Measurements from ENCODE around the gene NEGR1. TPM values are rescaled to one million over a fixed set of nuclear protein-coding genes. Genes with fewer than 3 reads are reported as not detected.

Gene NEGR1
- total and polyA plus RNA-seq, 4 donors: 0.08 to 0.14 (median 0.12) TPM; not detected in 1

GRCh38 chr1:71448444-71448843 is 833.9 kb downstream of the NEGR1 start:
- H3K27me3 ChIP-seq (ENCODE audit: control insufficient read depth in 4 of 4, insufficient read depth in 4 of 4, low read length in 3 of 4): no peaks in the 10 kb centered on the region
- 67% methylated on average over 8 of the region's 8 CpGs for WGBS

GRCh38 chr1:71438626-71439025 is 843.7 kb downstream of the NEGR1 start:
- Histone ChIP-seq H3K4me1 (ENCODE audit: control insufficient read depth in 4 of 4, insufficient read depth in 4 of 4, low read length in 3 of 4) (no peaks in the 10 kb centered on the region), H3K9ac (ENCODE audit: low read depth in 1 of 2, low read length in 2 of 2) (no peak overlapping the region), H3K27me3 (ENCODE audit: control insufficient read depth in 4 of 4, insufficient read depth in 4 of 4, low read length in 3 of 4) (no peaks in the 10 kb centered on the region), H3K4me3 (ENCODE audit: low read depth in 1 of 3, low read length in 3 of 3) (no peak overlapping the region), H3K27ac (ENCODE audit: low read depth in 1 of 2, low read length in 2 of 2) (no peak overlapping the region), H3K9me3 (ENCODE audit: control insufficient read depth in 4 of 4, low read length in 3 of 4) (no peaks in the 10 kb centered on the region), H3K36me3 (ENCODE audit: control insufficient read depth in 4 of 4, insufficient read depth in 3 of 4, low read depth in 1 of 4, low read length in 3 of 4) (no peaks in the 10 kb centered on the region)
- TF ChIP-seq FOXA1 (IDR thresholded peaks at IDR 0.05) (no peak), NR2F2 (IDR thresholded peaks at IDR 0.05) (no peak), JUND (IDR thresholded peaks at IDR 0.05) (no peak), MAX (IDR thresholded peaks at IDR 0.05) (no peak), YY1 (IDR thresholded peaks at IDR 0.05) (no peak)
- 70% methylated on average over 2 of the region's 2 CpGs for WGBS
- no peak for DNase-seq (ENCODE audit: low spot score)

More at GRCh38 chr1:71448444-71448843, 833.9 kb downstream of the NEGR1 start:
- no peaks in the 10 kb centered on the region for H3K9me3 ChIP-seq (ENCODE audit: control insufficient read depth in 4 of 4, low read length in 3 of 4)
- no peaks in the 10 kb centered on the region for H3K4me1 ChIP-seq (ENCODE audit: control insufficient read depth in 4 of 4, insufficient read depth in 4 of 4, low read length in 3 of 4)
- H3K27ac ChIP-seq (ENCODE audit: low read depth in 1 of 2, low read length in 2 of 2): no peak overlapping the region
- H3K4me3 ChIP-seq (ENCODE audit: low read depth in 1 of 3, low read length in 3 of 3): no peak overlapping the region
- no peak for TF ChIP-seq FOXA1 (IDR thresholded peaks at IDR 0.05)
- no peak for TF ChIP-seq TAF1 (conservative IDR thresholded peaks at IDR 0.05)
- TF ChIP-seq ZBTB33 (IDR thresholded peaks at IDR 0.05): no peak
- TF ChIP-seq EGR1 (IDR thresholded peaks at IDR 0.05; ENCODE audit: low read depth in 2 of 2): no peak
- no peak for TF ChIP-seq JUND (IDR thresholded peaks at IDR 0.05)
- no peak for DNase-seq (ENCODE audit: low spot score)
- H3K9ac ChIP-seq (ENCODE audit: low read depth in 1 of 2, low read length in 2 of 2): no peak overlapping the region
- H3K36me3 ChIP-seq (ENCODE audit: control insufficient read depth in 4 of 4, insufficient read depth in 3 of 4, low read depth in 1 of 4, low read length in 3 of 4): no peaks in the 10 kb centered on the region

GRCh38 chr1:71435951-71436350 is 846.4 kb downstream of the NEGR1 start:
- no peak for TF ChIP-seq HNF4A (conservative IDR thresholded peaks at IDR 0.05)
- no peak overlapping the region for H3K27ac ChIP-seq (ENCODE audit: low read depth in 1 of 2, low read length in 2 of 2)
- H3K9ac ChIP-seq (ENCODE audit: low read depth in 1 of 2, low read length in 2 of 2): no peak overlapping the region
- DNase-seq (ENCODE audit: low spot score): no peak
- H3K9me3 ChIP-seq (ENCODE audit: control insufficient read depth in 4 of 4, low read length in 3 of 4): no peaks in the 10 kb centered on the region
- no peaks in the 10 kb centered on the region for H3K36me3 ChIP-seq (ENCODE audit: control insufficient read depth in 4 of 4, insufficient read depth in 3 of 4, low read depth in 1 of 4, low read length in 3 of 4)
- no peaks in the 10 kb centered on the region for H3K4me1 ChIP-seq (ENCODE audit: control insufficient read depth in 4 of 4, insufficient read depth in 4 of 4, low read length in 3 of 4)
- H3K4me3 ChIP-seq (ENCODE audit: low read depth in 1 of 3, low read length in 3 of 3): no peak overlapping the region
- no peaks in the 10 kb centered on the region for H3K27me3 ChIP-seq (ENCODE audit: control insufficient read depth in 4 of 4, insufficient read depth in 4 of 4, low read length in 3 of 4)

- no peak overlapping the region for H3K27ac ChIP-seq (ENCODE audit: low read depth in 1 of 2, low read length in 2 of 2)
- 71% methylated on average over 1 of the region's 1 CpG for WGBS
- H3K27me3 ChIP-seq (ENCODE audit: control insufficient read depth in 4 of 4, insufficient read depth in 4 of 4, low read length in 3 of 4): no peaks in the 10 kb centered on the region
- no peak for DNase-seq (ENCODE audit: low spot score)
- H3K9me3 ChIP-seq (ENCODE audit: control insufficient read depth in 4 of 4, low read length in 3 of 4): no peaks in the 10 kb centered on the region
- no peak overlapping the region for H3K4me3 ChIP-seq (ENCODE audit: low read depth in 1 of 3, low read length in 3 of 3)
- H3K4me1 ChIP-seq (ENCODE audit: control insufficient read depth in 4 of 4, insufficient read depth in 4 of 4, low read length in 3 of 4): no peaks in the 10 kb centered on the region
- no peak overlapping the region for H3K9ac ChIP-seq (ENCODE audit: low read depth in 1 of 2, low read length in 2 of 2)
- H3K36me3 ChIP-seq (ENCODE audit: control insufficient read depth in 4 of 4, insufficient read depth in 3 of 4, low read depth in 1 of 4, low read length in 3 of 4): no peaks in the 10 kb centered on the region
- TF ChIP-seq CTCF (IDR thresholded peaks at IDR 0.05; ENCODE audit: low read depth, low read length, missing input control) (no peak), HNF4A (conservative IDR thresholded peaks at IDR 0.05) (no peak), FOXA1 (IDR thresholded peaks at IDR 0.05) (no peak), TAF1 (conservative IDR thresholded peaks at IDR 0.05) (no peak), ZBTB33 (IDR thresholded peaks at IDR 0.05) (no peak), HNF4G (IDR thresholded peaks at IDR 0.05) (no peak), ATF3 (IDR thresholded peaks at IDR 0.05) (no peak), NR2F2 (IDR thresholded peaks at IDR 0.05) (no peak), SP1 (IDR thresholded peaks at IDR 0.05) (no peak), REST (IDR thresholded peaks at IDR 0.05) (no peak), JUND (IDR thresholded peaks at IDR 0.05) (no peak)
These were observed 848.1 kb downstream of the NEGR1 start for GRCh38 chr1:71434240-71434639.
